H9 (cell line): ENCODE results near the gene RBM33. TPM values are rescaled to one million over a fixed set of nuclear protein-coding genes. Genes with fewer than 3 reads are reported as not detected.

ENCODE experiments used
- DNase-seq: peaks from one replicate; pipeline ENCODE4 v3.0.0-alpha.2; 2017
- H2AFZ ChIP-seq: one replicate; pipeline ENCODE4 v1.6.1; 2013; ENCODE audit warnings: mild to moderate bottlenecking, low read length, control low read depth, moderate library complexity
- H2AK5ac ChIP-seq: 2 replicates; pipeline ENCODE4 v1.6.1; 2013; ENCODE audit warnings: low read length, control low read depth, mixed read lengths; ENCODE audit not compliant: insufficient read length
- H2BK120ac ChIP-seq: one replicate; pipeline ENCODE4 v1.6.1; 2013; ENCODE audit warnings: low read depth, mild to moderate bottlenecking, low read length, control low read depth, inconsistent platforms; ENCODE audit not compliant: poor library complexity, severe bottlenecking
- H2BK12ac ChIP-seq: 2 replicates; pipeline ENCODE4 v1.6.1; 2013; ENCODE audit warnings: low read length, control low read depth, mixed read lengths, low read depth; ENCODE audit not compliant: insufficient read length
- H2BK15ac ChIP-seq: 2 replicates; pipeline ENCODE4 v1.6.1; 2013; ENCODE audit warnings: low read depth, low read length, control low read depth
- H2BK20ac ChIP-seq: one replicate; pipeline ENCODE4 v1.6.1; 2013; ENCODE audit warnings: low read depth, mild to moderate bottlenecking, low read length, control low read depth, inconsistent platforms; ENCODE audit not compliant: poor library complexity, severe bottlenecking
- H2BK5ac ChIP-seq: 2 replicates; pipeline ENCODE4 v1.6.1; 2013; ENCODE audit warnings: low read length, control low read depth, mixed read lengths; ENCODE audit not compliant: insufficient read length
- H3K14ac ChIP-seq: 2 replicates; pipeline ENCODE4 v1.6.1; 2013; ENCODE audit warnings: low read length, control low read depth; ENCODE audit not compliant: insufficient read depth
- H3K18ac ChIP-seq: 2 replicates; pipeline ENCODE4 v1.6.1; 2013; ENCODE audit warnings: low read depth, mild to moderate bottlenecking, mixed read lengths, low read length, control low read depth; ENCODE audit not compliant: insufficient read length
- H3K23ac ChIP-seq: 2 replicates; pipeline ENCODE4 v1.6.1; 2013; ENCODE audit warnings: low read length, control low read depth, mixed read lengths, low read depth; ENCODE audit not compliant: insufficient read length
- H3K23me2 ChIP-seq: 2 replicates; pipeline ENCODE4 v1.6.1; 2013; ENCODE audit warnings: low read depth, mild to moderate bottlenecking, mixed read lengths, low read length, control low read depth; ENCODE audit not compliant: insufficient read length, poor library complexity, severe bottlenecking
- H3K27ac ChIP-seq: 2 replicates; pipeline ENCODE4 v1.5.1; 2013; ENCODE audit warnings: low read length, control low read depth, mixed read lengths, low read depth; ENCODE audit not compliant: insufficient read length
- H3K27me3 ChIP-seq: 2 replicates; pipeline ENCODE4 v1.6.1; 2013; ENCODE audit warnings: low read length, control low read depth, inconsistent platforms; ENCODE audit not compliant: insufficient read depth
- H3K4ac ChIP-seq: 2 replicates; pipeline ENCODE4 v1.6.1; 2013; ENCODE audit warnings: low read depth, mild to moderate bottlenecking, control low read depth, inconsistent platforms, low read length, moderate library complexity
- H3K4me1 ChIP-seq: 2 replicates; pipeline ENCODE4 v1.6.1; 2013; ENCODE audit warnings: low read length, control low read depth, inconsistent platforms; ENCODE audit not compliant: insufficient read depth
- H3K4me2 ChIP-seq: 2 replicates; pipeline ENCODE4 v1.6.1; 2013; ENCODE audit warnings: low read length, control low read depth, mixed read lengths; ENCODE audit not compliant: insufficient read length, insufficient read depth
- H3K56ac ChIP-seq: 2 replicates; pipeline ENCODE4 v1.6.1; 2013; ENCODE audit warnings: low read depth, mild to moderate bottlenecking, mixed read lengths, low read length, control low read depth; ENCODE audit not compliant: insufficient read length
- H3K79me1 ChIP-seq: 2 replicates; pipeline ENCODE4 v1.6.1; 2013; ENCODE audit warnings: low read depth, mild to moderate bottlenecking, moderate library complexity, low read length, control low read depth, inconsistent platforms; ENCODE audit not compliant: insufficient read depth, poor library complexity, severe bottlenecking
- H3K79me2 ChIP-seq: 2 replicates; pipeline ENCODE4 v1.6.1; 2013; ENCODE audit warnings: low read length, control low read depth, inconsistent platforms; ENCODE audit not compliant: insufficient read depth
- H3K9ac ChIP-seq: 2 replicates; pipeline ENCODE4 v1.6.1; 2013; ENCODE audit warnings: low read length, control low read depth, mixed read lengths; ENCODE audit not compliant: insufficient read length; ENCODE audit errors: extremely low read depth
- H3K9me3 ChIP-seq: one replicate; pipeline ENCODE4 v1.6.1; 2013; ENCODE audit warnings: low read depth, low read length, inconsistent platforms; ENCODE audit not compliant: control insufficient read depth
- H3T11ph ChIP-seq: one replicate; pipeline ENCODE4 v1.6.1; 2013; ENCODE audit warnings: mild to moderate bottlenecking, low read length, control low read depth, inconsistent platforms
- H4K20me1 ChIP-seq: one replicate; pipeline ENCODE4 v1.6.1; 2013; ENCODE audit not compliant: control insufficient read depth, insufficient read length, insufficient read depth
- H4K5ac ChIP-seq: 2 replicates; pipeline ENCODE4 v1.6.1; 2013; ENCODE audit warnings: low read depth, mild to moderate bottlenecking, mixed read lengths, low read length, control low read depth; ENCODE audit not compliant: insufficient read length
- H4K8ac ChIP-seq: replicated peaks from 2 replicates; pipeline ENCODE4 v1.6.1; 2013; ENCODE audit warnings: low read length, control low read depth, mixed read lengths, low read depth; ENCODE audit not compliant: insufficient read length
- H4K91ac ChIP-seq: 2 replicates; pipeline ENCODE4 v1.6.1; 2013; ENCODE audit warnings: low read depth, mild to moderate bottlenecking, moderate library complexity, mixed read lengths, low read length, control low read depth; ENCODE audit not compliant: insufficient read length
- H3K27ac Mint-ChIP-seq, 3 experiments: 2 replicates in 2 of 3; 3 replicates in 1 of 3; pipeline ENCODE4 v1.8.0; 2020 to 2021; ENCODE audit warnings: mixed read lengths in 3 of 3, mild to moderate bottlenecking in 1 of 3, moderate library complexity in 1 of 3
- H3K27me3 Mint-ChIP-seq: 2 replicates; pipeline ENCODE4 v1.8.0; 2021; ENCODE audit warnings: low read depth, mild to moderate bottlenecking, moderate library complexity, mixed read lengths
- H3K36me3 Mint-ChIP-seq, 3 experiments: 2 replicates in 2 of 3; 3 replicates in 1 of 3; pipeline ENCODE4 v1.8.0; 2020 to 2021; ENCODE audit warnings: low read depth in 3 of 3, mixed read lengths in 3 of 3; ENCODE audit not compliant: insufficient read depth in 1 of 3
- H3K4me1 Mint-ChIP-seq, 2 experiments: 2 replicates each; pipeline ENCODE4 v1.8.0; 2020; ENCODE audit warnings: mixed read lengths in 2 of 2
- H3K4me3 Mint-ChIP-seq, 2 experiments: 2 replicates in 1 of 2; 3 replicates in 1 of 2; pipeline ENCODE4 v1.8.0; 2020 to 2021; ENCODE audit warnings: mild to moderate bottlenecking in 2 of 2, mixed read lengths in 2 of 2, moderate library complexity in 1 of 2
- H3K9me3 Mint-ChIP-seq, 2 experiments: 2 replicates in 1 of 2; 3 replicates in 1 of 2; pipeline ENCODE4 v1.8.0; 2020; ENCODE audit warnings: mild to moderate bottlenecking in 2 of 2, mixed read lengths in 2 of 2, moderate library complexity in 1 of 2
- WGBS: extraction: QIAGEN DNeasy Blood & Tissue Kit; methylation state at CpG from one replicate; pipeline ENCODE4 v1.1.7; 2013; ENCODE audit warnings: missing lambda C conversion rate, low lambda C conversion rate, mixed read lengths; ENCODE audit not compliant: insufficient read length; ENCODE audit errors: extremely low coverage; 5-methylcytosine and 5-hydroxymethylcytosine counted together
- total RNA-seq: library from RNA; stranded (reverse); gene quantifications from 2 replicates; pipeline ENCODE4 v1.2.1, GENCODE V29; 2021
- TF ChIP-seq, protein P1 (sequence below): fragments of 200-600 bp; sonication (generic); conservative IDR thresholded peaks from 3 replicates; pipeline ENCODE4 v1.8.0; 2021; ENCODE audit warnings: antibody characterized with exemption, mild to moderate bottlenecking

The RBM33 gene
- total RNA-seq, 1 experiment from 2014 or later: 71.3 TPM

DNA sequence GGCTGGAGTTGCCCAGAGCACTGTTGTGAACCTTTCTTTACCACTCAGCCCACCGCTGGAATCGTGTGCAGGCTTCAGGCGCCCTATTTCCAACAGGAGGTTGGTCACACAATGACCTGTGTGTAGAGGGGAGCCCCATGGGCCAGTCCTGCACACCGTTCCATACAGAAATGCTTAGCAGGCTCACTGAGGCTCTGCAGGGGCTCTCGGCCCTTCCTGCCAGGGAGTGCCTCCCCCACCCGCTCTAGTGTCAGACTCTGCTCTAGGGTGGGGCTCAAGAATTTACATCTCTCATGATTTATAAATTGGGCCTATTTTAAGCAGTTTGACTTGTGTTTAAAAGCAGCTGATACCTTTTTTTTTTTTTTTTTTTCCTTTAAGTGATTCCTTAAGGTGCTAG, 125.8 kb downstream of the RBM33 start:
- Histone ChIP-seq H2BK15ac (no peak overlapping the region), H2BK5ac (no peak overlapping the region), H3T11ph (no peak overlapping the region), H3K14ac (no peak overlapping the region), H3K9me3 (no peaks in the 10 kb centered on the region), H2BK12ac (no peak overlapping the region), H2AK5ac (no peak overlapping the region), H4K8ac (no peak overlapping the region), H2BK20ac (no peak overlapping the region), H3K23ac (no peak overlapping the region), H3K23me2 (no peaks in the 10 kb centered on the region), H4K20me1 (no peaks in the 10 kb centered on the region), H3K79me1 (no peaks in the 10 kb centered on the region), H2BK120ac (no peak overlapping the region), H3K4ac (no peak overlapping the region), H3K27me3 (no peaks in the 10 kb centered on the region), H3K4me2 (no peak overlapping the region), H3K79me2 (no peaks in the 10 kb centered on the region), H2AFZ (no peak overlapping the region), H3K27ac (no peak overlapping the region), H3K56ac (no peak overlapping the region), H3K18ac (no peak overlapping the region), H3K4me1 (no peaks in the 10 kb centered on the region), H4K91ac (no peak overlapping the region), H4K5ac (no peak overlapping the region), H3K9ac (no peak overlapping the region)
- Mint-ChIP-seq H3K36me3 (peaks cover 24 to 61% (median 56%) of the 10 kb centered on the region in 3 experiments; a peak in 6 of 7 replicates), H3K27me3 (no peaks in the 10 kb centered on the region; the same call in 1 of the 2 replicates), H3K4me3 (no peak overlapping the region), H3K27ac (no peak overlapping the region), H3K4me1 (no peaks in the 10 kb centered on the region), H3K9me3 (no peaks in the 10 kb centered on the region)
- WGBS: no CpG with 5 or more reads among the region's 6 CpGs
- TF ChIP-seq, protein P1, sequence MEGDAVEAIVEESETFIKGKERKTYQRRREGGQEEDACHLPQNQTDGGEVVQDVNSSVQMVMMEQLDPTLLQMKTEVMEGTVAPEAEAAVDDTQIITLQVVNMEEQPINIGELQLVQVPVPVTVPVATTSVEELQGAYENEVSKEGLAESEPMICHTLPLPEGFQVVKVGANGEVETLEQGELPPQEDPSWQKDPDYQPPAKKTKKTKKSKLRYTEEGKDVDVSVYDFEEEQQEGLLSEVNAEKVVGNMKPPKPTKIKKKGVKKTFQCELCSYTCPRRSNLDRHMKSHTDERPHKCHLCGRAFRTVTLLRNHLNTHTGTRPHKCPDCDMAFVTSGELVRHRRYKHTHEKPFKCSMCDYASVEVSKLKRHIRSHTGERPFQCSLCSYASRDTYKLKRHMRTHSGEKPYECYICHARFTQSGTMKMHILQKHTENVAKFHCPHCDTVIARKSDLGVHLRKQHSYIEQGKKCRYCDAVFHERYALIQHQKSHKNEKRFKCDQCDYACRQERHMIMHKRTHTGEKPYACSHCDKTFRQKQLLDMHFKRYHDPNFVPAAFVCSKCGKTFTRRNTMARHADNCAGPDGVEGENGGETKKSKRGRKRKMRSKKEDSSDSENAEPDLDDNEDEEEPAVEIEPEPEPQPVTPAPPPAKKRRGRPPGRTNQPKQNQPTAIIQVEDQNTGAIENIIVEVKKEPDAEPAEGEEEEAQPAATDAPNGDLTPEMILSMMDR: no peak
- DNase-seq: no peak
